ENCODE results near the gene TFF3.

TFF3 gene

GRCh38 chr21:42346866-42347600, 31.8 kb upstream of the TFF3 start:
- no peak for DNase-seq (ENCODE audit: low read depth in 2 of 2)

GRCh38 chr21:42346441-42346840, 31.2 kb upstream of the TFF3 start:
- no peak for DNase-seq (ENCODE audit: low read depth in 2 of 2)

GRCh38 chr21:42344631-42345030, 29.4 kb upstream of the TFF3 start:
- no peak for DNase-seq (ENCODE audit: low read depth in 2 of 2)

GRCh38 chr21:42343963-42344510, 28.8 kb upstream of the TFF3 start:
- DNase-seq (ENCODE audit: low read depth in 2 of 2): no peak

- DNase-seq (ENCODE audit: low read depth in 2 of 2): no peak
These were observed 28.3 kb upstream of the TFF3 start for GRCh38 chr21:42343556-42343955.

- DNase-seq (ENCODE audit: low read depth in 2 of 2): no peak
These were observed 27.9 kb upstream of the TFF3 start for GRCh38 chr21:42343101-42343500.

- no peak for DNase-seq (ENCODE audit: low read depth in 2 of 2)
These were observed 26.8 kb upstream of the TFF3 start for GRCh38 chr21:42341776-42342542.

GRCh38 chr21:42340187-42341050, 25.2 kb upstream of the TFF3 start:
- DNase-seq (ENCODE audit: low read depth in 2 of 2): no peak

- DNase-seq (ENCODE audit: low read depth in 2 of 2): no peak
These were observed 23.8 kb upstream of the TFF3 start for GRCh38 chr21:42338729-42339715.

- DNase-seq (ENCODE audit: low read depth in 2 of 2): peak in 1 of 2 experiments; percentile 3
These were observed 22.9 kb upstream of the TFF3 start for GRCh38 chr21:42337830-42338728.

GRCh38 chr21:42337276-42337675, 22.1 kb upstream of the TFF3 start:
- no peak for DNase-seq (ENCODE audit: low read depth in 2 of 2)

- DNase-seq (ENCODE audit: low read depth in 2 of 2): no peak
These were observed 20.8 kb upstream of the TFF3 start for GRCh38 chr21:42336054-42336453.

- no peak for DNase-seq (ENCODE audit: low read depth in 2 of 2)
These were observed 17.5 kb upstream of the TFF3 start for GRCh38 chr21:42332557-42333317.

GRCh38 chr21:42331660-42332059, 16.5 kb upstream of the TFF3 start:
- no peak for DNase-seq (ENCODE audit: low read depth in 2 of 2)

- DNase-seq (ENCODE audit: low read depth in 2 of 2): no peak
These were observed 15.5 kb upstream of the TFF3 start for GRCh38 chr21:42330380-42331371.

- no peak for DNase-seq (ENCODE audit: low read depth in 2 of 2)
These were observed 9.7 kb upstream of the TFF3 start for GRCh38 chr21:42324896-42325295.

- DNase-seq (ENCODE audit: low read depth in 2 of 2): no peak
These were observed 6.6 kb upstream of the TFF3 start for GRCh38 chr21:42321845-42322244.

GRCh38 chr21:42321231-42321630, 6.0 kb upstream of the TFF3 start:
- DNase-seq (ENCODE audit: low read depth in 2 of 2): no peak
